NCI-H345 treated with DMSO at 0.1 percent for 48 hours (cell line): Measurements from ENCODE around the gene FBXW7.

ENCODE experiments used
- DNase-seq: peaks from one replicate; lab custom pipeline; 2025; ENCODE audit not compliant: unreplicated experiment; lab: John Stamatoyannopoulos, UW

FBXW7 gene, protein sequence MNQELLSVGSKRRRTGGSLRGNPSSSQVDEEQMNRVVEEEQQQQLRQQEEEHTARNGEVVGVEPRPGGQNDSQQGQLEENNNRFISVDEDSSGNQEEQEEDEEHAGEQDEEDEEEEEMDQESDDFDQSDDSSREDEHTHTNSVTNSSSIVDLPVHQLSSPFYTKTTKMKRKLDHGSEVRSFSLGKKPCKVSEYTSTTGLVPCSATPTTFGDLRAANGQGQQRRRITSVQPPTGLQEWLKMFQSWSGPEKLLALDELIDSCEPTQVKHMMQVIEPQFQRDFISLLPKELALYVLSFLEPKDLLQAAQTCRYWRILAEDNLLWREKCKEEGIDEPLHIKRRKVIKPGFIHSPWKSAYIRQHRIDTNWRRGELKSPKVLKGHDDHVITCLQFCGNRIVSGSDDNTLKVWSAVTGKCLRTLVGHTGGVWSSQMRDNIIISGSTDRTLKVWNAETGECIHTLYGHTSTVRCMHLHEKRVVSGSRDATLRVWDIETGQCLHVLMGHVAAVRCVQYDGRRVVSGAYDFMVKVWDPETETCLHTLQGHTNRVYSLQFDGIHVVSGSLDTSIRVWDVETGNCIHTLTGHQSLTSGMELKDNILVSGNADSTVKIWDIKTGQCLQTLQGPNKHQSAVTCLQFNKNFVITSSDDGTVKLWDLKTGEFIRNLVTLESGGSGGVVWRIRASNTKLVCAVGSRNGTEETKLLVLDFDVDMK

DNA sequence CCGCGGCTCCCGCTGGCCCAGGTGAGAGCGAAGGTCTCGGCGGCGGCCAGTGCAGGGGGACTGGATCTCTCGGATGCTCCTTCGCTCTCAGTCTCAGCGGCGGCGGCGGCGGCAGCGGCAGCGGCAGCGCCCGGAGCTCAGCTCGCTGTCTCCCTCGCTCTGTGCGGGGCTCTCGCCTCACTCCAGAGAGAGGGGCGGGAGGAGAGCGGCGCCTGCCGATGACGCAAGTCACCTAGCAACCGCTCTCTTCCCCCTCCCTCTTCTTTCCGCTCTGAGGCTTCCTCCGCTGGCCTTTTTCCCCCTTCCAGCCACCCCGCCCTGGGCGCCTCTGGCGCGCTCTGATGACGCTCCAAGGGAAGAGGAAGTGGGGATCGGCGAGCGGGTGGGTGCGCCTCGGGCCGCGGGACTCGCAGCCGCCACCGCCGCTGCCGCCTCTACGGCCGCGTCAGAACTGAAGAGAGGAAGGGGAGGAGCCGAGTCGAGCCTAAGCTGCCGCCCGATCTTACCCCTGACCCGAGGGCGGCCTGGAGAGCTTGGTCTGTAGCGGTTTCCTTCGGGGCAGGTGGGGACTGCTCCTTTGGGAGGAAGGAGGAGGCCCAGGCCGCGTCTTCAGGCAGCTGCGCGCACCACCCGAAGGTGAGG, at the start of gene FBXW7:
FBXW7 (minus strand) TSS at position 190 of the 642 bp plus-strand sequence. CDS start 124,289 bp downstream, outside the sequence.
- peak; percentile 90 for DNase-seq

DNA sequence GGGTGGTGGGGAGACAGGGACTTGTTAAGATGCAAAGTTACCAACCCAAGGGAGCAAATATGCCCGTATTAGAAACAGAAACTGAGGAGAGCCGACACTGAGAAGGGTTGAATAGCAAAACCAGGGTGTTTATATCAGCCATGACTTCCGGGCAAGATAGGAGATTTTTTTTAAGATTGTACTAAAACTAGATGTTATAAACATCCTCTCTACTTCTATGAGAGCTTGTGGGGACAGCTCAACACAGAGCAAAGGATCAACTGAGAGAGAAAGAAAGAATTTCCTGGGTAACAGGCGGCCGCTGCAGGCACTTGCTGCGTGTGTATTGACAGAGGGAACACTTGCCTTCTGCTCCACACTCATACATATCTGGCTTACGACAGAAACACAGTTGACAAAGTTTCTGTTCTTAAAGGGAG, 49.1 kb upstream of the FBXW7 start:
- no peak for DNase-seq

DNA sequence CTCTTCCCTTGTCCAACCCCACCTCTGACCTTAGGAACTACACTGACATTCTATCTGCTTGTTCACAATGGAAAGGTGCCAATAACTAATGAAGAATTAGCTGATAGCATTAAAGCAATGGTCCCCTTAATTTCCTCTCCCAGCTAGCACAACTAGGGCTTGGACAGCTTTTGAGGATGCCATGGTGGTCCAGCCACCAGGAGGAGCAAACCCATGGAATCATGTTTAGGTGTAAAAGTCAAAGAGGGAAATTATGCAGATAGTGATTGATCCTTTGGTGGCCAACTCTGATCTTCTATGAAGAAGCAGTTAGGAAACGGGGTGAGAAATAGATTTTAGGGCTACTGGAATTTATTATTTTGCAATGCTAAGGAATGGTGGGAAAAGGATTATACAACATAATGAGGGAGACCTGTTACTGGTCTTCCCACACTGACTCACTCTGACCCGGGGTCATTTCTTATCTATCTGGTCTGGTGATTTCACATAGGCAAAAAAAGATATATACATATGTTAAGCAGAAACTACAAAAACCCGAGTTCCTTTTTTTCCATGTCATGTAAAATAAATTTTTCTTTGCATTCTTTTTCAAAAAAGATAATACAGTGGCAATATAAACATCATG, 45.8 kb upstream of the FBXW7 start:
- DNase-seq: no peak

DNA sequence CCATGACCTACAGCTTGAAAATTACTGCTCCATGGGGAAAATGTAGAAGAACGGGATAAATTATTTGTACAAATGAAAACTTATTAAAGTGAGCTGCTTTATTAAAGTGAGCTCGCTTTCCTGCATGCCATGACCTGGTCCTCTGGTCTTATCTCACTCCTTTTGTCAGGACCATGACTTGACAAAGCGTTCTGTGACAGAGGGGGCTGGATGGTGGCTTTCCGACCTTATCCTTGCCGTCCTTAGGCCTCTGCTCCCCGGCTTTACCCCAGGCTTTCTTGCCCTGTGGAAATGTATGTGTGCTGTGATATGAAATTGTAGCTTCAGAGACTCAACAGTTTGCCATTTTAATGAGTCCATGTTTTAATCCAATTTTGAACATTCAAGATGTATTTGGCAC, 44.0 kb upstream of the FBXW7 start:
- DNase-seq: no peak

DNA sequence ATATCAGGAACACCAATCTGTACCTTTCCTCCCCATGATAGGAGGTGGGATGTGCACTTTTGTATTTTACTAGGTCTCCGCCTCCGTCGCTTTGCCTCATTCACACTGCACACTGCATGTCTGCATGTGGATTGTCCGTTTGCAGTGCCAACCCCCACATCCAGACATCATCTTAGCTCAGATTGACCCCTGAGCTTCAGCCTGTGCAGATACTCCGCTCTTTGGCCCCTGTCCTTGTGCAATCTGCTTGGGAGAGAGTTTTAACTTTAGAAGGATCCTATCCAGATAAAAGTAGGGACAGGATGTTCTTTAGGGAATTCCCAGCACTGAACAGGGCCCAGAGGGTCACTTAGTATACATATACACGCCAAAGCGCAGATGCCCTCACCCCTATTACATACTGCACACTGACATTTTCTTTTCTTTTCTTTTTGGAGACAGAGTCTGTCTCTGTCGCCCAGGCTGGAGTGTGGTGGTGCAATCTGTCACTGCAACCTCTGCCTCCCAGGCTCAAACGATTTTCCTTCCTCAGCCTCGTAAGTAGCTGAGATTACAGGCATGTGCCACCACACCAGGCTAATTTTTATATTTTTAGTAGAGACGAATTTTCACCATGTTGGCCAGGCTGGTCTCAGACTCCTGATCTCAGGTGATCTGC, 43.3 kb upstream of the FBXW7 start:
- no peak for DNase-seq

DNA sequence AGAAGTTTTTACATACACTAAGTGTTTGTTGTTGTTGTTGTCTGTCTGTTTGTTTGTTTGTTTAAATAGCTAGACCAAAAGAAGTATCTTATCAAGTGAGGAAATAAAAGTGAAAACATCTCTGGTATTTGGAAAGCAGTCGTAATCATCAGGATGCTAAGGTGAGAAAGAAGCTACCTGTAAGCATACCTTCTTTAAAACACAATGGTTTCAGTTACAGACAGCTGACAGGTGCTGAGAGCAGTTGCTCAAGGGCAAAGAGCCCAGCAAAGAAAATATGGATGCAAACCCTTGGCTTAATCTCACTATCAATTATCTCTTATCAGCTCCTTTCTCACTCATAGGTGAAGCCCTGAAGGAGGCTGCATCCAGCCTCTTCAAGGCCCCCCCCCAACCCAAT, 42.8 kb upstream of the FBXW7 start:
- no peak for DNase-seq

DNA sequence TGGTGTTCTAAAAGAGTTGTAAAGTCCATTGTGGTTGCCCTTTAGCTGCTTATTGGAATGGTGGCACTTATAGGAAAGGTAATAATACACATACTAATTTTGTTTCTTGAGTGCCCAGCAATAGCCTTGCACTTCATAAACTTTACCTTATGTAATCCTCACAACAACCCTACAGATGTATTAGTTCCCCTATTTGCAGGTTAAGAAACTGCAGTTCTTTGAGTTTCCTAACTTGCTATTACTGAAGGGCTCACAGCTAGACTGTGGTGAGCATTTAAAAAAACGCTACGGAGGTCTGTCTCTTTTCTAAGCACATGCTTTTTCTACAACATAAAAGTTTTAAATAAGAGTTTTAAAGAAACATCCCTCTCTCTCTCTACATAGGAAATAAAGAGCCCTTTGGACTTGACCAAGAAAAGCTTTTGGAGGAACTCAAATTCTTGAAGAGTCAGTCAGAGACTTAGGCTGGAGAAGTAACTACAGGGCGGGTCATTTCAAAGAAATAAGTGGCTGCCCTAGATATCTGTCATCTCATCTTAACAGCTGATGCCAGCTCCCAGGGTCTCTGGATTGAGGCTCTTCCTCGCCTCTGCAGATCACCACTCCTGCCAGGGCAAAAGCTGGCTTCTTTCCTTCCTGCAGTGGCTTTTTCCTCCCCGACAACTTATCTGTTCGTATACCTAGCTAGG, 42.0 kb upstream of the FBXW7 start:
- DNase-seq: no peak

DNA sequence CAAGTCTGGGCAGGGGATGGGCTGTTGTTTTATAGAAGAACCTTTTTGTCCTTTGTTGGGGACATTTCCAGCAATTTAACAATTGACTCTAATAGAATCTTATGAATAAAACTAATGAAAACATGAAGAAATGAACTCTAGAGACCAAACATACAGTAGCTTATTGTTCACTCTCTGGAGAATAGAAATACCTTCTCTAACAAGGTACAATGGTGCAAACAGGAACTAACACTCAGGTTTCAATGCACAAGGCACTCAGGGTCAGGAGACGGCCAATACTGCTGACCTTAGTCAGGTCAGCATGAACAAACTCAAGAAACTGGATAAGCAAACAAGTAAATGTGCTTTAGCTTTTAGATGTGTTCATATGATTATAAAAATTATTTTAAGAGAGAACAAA, 39.6 kb upstream of the FBXW7 start:
- no peak for DNase-seq

DNA sequence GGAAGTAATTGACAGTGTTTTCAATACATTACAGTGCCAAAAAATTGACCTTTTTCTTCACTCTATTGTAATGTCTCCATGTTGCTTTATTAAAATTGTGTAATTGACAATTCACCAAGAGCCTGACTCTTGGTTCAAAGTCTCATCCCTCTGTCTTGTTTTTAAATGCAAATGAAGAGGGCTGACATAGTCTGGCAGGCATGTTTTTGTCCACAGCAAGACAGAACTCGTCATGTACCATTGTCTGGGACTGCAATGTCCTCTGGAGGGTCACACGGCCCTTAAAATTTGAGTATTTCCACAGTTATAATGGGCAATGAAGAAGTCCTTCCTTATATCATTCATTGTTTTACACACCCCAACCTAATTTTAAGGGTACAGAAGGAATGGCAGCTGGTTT, 38.0 kb upstream of the FBXW7 start:
- DNase-seq: no peak

DNA sequence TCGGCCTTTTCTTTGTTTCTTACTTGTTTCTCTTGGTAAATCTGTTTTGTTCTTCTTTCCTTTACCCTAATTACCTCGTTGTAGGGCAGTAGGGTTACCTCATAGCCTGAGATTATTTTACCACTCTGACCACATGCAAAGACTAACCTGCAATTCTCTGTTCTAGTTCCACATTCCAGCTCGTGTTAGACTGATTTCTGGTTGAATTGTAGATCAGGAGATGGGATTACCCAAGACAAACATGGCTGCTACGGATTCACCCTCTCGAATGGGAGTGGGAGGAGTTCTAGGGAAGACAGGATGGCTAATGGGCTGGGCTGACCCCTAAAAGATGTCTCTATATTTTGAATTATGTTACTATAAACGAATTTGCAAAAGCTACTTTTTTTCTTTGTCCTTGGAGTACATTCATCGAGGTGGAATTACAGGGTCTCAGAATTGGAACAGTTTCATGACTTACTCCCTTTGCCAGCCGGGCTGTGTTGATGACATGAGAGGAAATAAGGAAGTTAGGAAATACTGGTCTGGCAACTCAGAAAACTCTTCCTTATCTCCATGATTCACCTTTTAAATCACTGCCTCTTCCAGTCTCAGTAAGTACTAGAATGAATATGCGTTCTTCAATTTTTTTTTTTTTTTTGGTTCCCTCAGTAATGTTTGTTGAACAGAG, 36.7 kb upstream of the FBXW7 start:
- DNase-seq: no peak

DNA sequence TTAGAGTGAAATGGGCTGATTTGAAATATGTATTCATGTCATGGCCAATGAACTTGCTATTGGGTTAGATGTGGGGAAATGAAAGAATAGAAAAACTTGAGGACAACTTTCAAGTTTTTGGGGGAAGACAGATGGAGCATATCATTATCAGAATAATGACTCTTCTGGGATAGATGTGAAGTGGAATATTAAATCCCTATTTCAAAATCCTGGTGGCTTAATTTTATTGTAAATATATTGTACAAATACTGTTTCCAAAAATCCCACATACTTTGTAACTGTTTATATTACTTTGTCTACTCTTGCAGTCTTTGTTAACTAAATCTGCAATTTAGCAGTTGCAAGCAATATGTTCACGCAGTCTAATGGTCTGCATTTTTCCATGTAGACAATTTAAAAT, 35.9 kb upstream of the FBXW7 start:
- no peak for DNase-seq

DNA sequence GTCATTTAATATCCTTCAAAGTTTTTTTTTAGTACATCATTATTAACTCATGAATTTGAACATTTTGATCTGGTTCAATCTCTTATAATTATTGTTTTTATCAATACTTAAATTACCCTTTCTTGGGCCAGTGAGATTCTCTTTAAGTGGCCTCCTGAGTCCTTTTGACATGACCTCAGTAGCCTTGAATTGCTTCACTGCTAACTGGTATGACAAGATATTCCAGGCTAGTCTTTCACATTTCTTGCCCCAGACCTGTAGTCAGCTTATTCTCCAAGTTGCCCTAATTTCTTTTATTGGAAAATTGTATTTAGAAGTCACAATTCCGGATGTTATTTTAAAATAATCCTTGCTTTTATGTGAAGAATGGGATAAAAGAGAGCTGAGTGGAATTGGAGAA, 35.4 kb upstream of the FBXW7 start:
- DNase-seq: no peak

DNA sequence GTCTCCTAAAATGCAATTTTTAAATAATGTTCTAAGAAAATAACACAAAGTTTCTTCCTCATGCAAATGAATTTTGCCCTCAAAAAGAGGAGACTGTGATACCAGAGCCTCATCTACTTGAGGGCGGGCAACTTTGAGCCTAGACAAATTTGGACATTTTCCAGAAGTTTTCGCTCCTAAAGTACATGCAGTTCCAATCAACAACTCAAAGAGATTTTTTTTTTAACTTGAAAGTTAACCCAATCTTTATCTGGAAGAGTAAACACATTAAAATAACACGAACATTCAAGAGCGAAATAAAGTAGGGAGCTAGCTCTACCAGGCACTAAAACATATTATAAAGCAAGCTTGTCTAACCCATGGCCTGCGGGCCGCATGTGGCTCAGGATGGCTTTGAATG, 29.4 kb upstream of the FBXW7 start:
- DNase-seq: no peak

DNA sequence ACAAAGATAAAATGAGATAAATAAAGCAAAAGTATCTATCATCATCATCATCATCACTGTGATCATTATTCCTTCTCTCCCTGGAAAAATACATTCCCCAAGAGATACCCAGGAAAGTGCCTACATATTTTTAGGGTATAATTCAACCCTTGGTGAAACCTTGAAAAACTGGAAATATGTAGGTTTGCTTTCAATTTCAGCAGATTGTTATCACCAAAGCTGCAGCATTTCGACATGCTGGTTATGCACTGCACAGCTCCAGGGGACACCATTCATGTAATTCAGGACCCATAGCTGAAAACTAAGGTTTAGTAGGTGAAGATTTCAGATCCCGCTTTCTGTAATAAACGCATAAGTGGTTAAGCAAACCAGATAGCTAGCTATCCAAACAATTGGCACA, 28.4 kb upstream of the FBXW7 start:
- DNase-seq: no peak

DNA sequence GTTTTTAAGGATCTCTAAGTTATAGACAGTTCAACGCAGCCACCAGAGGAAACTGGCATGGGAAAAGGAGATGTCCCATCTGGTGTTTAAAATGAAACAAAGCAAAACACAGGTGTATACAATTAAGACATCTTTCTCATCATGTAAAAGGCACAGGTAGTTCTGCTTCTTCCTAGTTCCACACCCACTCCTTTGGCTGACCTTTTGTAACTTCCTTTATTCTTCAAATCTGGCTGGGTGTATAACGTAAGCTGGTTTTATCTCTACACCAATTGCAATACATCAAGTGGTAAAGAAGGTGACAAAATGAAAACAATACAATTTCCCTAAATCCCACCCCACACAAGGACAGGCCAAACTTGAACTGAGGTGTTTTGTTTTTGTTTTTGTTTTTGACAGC, 27.3 kb upstream of the FBXW7 start:
- DNase-seq: no peak

DNA sequence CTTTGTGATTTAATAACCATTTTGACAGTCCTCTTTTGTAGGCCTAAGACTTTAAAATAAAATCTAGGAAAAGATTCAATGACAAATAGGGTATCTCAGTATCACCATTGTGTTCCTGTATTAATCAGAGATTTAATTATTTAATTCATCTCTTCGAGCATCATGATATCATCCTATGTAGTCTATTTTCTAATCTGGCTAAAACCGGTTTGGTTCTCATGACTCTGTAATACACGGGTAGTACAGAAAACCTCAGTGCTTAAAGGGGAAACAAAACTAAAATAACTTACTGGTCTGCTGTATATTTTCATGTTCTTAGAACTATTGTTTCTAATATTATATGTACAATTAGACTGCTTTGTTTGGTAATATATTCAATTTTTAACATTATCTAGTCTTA, 23.7 kb upstream of the FBXW7 start:
- no peak for DNase-seq

DNA sequence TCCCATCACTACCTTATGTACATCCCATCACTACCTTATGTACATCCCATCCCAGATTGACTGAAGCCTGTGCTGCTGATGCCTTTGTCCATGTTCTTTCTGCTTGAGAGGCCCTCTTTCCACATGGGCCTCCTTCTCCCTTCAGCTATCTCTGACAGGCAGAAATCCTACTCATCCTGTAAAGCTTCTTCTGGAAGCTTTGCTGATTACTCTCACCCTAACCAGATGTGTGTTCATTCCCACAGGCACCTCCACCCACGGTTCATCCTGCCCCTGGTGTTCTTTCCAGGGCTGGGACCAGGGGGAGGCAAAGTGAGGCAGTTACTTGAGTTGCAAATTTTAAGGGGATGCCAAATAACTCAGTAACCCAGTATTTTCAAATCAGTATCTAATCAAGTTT, 22.5 kb upstream of the FBXW7 start:
- DNase-seq: no peak

DNA sequence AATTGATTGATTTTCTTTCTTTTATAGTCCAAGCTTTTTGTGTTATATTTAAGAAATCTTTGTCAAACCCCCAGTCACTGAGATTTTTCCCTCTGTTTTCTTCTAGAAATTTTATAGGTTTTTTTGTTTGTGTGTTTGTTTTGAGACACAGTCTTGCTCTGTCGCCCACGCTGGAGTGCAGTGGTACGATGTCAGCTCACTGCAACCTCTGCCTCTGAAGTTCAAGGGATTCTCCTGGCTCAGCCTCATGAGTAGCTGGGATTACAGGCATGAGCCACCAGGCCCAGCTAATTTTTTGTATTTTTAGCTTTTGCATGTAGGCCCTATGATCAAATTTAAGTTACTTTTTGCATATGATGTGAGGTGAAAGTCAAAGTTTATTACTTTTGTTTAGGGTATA, 20.9 kb upstream of the FBXW7 start:
- DNase-seq: no peak

DNA sequence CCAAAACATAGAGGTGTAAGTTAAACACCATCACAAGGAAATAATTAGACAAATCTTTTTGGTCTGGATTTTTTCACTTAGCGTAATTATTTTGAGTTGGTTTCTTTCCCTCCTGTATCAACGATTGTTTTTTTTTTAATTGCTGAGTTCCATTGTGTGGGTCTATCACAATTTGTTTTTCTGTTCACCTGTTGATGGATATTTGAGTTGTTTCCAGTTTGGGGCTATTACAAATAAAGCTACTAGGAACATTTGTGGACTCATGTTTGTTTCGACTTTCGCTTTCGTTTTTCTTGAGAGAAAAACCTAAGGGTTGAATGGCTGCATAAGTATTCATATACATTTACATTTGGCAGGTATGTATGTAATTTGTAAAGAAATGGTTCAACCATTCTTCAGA, 20.4 kb upstream of the FBXW7 start:
- DNase-seq: no peak

DNA sequence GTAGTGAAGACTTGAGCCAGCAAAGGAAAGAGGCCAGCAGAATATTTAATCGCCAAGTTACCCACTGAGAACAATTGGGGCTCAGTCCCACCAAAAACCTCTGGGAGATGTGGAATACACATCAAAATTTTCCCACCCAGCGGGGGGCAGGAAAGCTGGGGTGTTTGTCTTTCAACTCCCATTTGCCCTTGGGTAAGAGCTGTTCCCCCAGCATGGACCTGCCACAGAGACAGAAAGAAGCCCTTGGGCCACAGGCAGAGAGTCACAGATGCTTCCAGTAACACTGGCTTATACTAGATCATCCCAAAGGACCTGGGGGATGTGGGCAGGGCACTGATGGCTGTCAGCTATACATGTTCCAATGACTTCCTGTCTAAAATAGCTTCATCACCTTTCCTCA, 18.9 kb upstream of the FBXW7 start:
- DNase-seq: no peak
